GM18909 (cell line): ENCODE results near the gene KCNQ1.

Experiments
- ATAC-seq: cut with Tn5 transposase; IDR thresholded peaks from one replicate; pipeline ENCODE4 v1.9.1; 2021; ENCODE audit warnings: mild to moderate bottlenecking; ENCODE audit not compliant: unreplicated experiment, poor library complexity

Gene KCNQ1

DNA sequence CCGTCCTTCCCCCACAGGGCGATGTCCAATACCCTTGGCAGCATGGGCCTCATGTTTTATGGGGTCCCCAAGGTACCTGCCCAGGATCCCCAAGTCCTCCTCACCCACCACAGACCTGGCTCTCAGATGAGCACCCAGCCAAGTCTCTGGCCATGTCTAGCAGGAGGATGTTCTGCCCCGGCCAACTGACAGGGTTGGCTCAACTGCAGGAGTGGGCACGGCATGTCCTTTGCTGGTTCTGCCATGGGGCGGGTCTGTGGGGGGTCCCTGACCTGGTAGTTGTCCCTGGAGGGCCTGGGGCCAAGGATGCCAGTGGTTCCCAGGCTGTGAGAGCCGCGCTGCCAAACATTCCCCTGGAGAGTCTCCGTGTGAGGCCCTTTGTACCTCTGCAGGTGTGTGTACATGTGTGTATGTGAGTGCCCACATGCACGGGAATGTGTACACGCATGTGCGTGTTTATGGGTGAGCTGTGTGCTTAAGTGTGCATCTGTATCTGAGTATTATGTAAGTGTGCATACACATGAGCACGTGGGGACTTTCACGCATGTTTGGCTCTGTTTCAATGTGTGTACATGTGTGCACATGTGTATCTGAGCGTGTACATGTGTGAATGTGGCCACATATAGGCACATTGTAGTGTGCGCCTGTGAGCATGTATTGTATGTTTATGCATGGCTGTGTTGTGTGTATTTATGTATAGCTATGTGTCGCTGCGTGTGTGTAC, 85.5 kb downstream of the KCNQ1 start:
- no peak for ATAC-seq

DNA sequence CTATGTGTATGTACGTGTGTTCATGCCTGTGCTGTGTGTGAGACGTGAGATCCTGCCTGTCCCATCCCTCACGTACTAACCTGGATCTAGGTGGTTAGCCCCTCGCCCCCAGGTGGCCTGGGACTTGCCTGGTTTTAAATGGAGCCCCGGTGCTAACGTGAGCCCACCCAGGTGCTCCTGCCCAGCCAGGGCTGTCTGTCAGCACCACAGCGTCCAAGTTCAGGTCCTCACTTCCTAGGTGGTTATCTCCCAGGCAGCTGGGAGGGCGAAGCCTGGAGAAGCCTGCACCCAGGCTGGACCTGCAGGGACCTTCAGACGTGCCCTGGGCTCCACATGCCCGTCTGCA, 86.0 kb downstream of the KCNQ1 start:
- no peak for ATAC-seq

- no peak for ATAC-seq
Measured at GRCh38 chr11:2531277-2531986, 86.6 kb downstream of the KCNQ1 start.

- ATAC-seq, result no peak
Measured at GRCh38 chr11:2531987-2532703, 87.3 kb downstream of the KCNQ1 start.

DNA sequence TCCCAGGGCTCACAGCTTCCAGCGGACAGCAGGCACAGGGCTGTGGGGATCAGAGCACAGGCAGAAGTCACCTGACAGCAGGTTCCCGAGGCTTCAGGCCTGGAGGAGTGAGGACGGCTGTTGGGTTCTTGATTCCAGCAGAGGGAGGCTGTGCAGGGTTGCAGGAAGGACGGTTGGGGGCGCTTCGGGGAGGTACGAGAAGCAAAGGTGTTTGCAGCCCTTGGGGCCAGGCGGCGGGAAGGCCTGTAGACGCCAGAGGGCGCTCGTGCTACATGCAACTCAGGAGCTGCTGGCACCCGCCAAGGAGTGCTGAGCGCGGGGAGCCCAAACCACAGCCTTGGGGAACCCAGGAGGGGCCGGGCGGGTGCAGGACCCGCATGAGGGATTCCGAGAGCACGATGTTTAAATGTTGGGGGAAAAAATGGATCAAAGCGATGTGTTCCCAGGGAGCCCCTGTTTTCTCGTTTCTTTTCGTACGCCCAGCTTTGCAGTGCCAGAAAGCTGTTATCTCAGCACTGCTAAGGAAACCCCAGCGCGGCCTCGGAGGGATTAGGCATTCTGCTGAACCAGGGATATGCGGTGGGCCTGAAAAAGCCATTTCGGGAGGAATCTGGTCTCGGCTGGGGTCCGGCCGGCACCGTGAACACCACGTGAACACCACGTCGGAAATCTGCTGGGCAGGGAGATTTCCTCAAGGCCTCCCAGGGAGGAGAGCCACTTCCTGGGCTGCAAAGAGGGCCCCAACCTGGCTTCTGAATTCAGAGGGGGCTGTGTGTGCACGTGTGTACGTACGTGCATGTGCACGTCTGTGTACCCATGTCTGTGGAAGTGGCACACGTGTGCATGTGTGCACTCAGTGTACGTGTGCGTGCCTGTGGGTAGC, 88.1 kb downstream of the KCNQ1 start:
- peak; percentile 52 for ATAC-seq

GRCh38 chr11:2533587-2534133, 88.9 kb downstream of the KCNQ1 start:
- ATAC-seq, result no peak

- no peak for ATAC-seq
Measured at GRCh38 chr11:2534134-2534956, 89.5 kb downstream of the KCNQ1 start.

- no peak for ATAC-seq
Measured at GRCh38 chr11:2534957-2535672, 90.3 kb downstream of the KCNQ1 start.

GRCh38 chr11:2535673-2536439, 91.0 kb downstream of the KCNQ1 start:
- ATAC-seq, result no peak

DNA sequence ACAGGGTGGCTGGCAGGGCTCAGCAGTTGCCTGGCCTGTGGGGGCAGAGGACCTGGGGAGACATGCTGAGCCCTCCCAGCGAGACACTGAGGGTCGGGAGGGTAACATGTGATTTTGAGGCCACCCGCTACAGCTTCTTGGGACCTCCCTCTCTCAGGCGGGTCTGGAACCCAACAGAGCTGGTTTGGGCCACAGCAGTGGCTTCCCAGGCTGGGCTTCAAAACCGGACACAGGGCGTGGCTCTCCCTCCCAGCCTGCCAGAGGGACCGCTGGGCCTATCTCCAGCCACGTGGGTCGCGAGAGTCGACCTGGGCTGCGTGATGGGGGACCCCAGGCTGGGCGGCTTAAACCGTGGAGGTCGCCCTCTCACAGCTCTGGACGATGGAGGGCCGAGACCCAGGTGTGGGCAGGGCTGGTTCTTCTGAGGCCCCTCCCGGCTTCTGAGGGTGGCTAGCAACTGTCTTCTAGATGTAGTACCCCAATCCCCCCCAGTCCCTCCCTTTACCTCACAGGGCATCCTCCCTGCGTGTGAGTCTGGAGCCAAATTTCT, 91.7 kb downstream of the KCNQ1 start:
- no peak for ATAC-seq

DNA sequence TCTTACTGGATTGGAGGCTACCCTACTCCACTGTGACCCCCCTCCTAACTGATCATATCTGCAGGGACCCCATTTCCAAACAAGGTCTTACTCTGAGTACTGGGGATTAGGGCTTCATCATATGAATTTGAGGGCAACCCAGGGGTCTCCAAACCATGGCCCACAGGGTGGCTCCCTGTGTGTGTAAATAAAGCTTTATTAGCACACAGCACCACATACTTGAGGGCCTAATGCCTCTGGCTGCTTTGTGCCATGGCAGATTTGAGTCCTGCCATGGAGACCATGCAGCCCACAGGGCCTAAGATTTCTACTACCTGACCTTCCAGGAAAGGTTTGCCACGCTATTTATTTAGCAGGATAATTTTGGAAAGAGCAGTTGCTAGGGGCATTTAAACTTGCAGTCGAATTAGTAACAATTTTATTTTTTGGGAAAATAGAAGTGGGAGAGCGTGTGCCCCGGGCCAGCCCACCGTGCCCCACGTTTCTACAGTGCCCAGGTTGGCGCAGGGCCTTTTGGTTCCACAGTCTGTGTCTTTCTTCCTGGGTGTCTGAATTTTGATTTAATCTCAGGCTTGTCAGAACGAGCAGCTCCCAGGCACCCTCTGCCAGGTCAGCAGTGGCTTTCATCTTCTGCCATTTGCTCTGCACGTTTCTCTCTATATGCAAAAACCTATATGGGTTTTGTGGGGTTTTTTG, 92.3 kb downstream of the KCNQ1 start:
- ATAC-seq, result no peak

GRCh38 chr11:2537896-2538724, 93.3 kb downstream of the KCNQ1 start:
- no peak for ATAC-seq

DNA sequence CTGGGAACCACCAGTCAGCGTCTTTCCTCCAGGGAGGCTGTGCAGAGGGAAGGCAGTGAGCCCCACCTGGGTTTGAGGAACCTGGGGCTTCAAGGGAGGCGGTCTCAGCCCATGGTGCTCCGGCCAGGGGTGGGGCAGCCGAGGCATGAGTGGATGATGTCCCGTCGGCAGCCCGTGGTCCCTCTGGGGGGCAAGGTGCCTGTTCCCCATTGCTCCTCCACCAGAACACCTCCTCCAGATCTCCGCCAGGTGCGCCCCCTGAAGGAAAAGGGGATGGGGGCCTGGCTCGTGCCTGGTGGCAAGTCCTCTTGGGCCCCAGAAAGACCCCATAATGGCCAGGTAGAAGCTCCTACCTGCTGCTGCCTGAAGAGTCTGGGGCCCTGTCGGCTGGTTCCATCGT, 94.1 kb downstream of the KCNQ1 start:
- ATAC-seq, result no peak

DNA sequence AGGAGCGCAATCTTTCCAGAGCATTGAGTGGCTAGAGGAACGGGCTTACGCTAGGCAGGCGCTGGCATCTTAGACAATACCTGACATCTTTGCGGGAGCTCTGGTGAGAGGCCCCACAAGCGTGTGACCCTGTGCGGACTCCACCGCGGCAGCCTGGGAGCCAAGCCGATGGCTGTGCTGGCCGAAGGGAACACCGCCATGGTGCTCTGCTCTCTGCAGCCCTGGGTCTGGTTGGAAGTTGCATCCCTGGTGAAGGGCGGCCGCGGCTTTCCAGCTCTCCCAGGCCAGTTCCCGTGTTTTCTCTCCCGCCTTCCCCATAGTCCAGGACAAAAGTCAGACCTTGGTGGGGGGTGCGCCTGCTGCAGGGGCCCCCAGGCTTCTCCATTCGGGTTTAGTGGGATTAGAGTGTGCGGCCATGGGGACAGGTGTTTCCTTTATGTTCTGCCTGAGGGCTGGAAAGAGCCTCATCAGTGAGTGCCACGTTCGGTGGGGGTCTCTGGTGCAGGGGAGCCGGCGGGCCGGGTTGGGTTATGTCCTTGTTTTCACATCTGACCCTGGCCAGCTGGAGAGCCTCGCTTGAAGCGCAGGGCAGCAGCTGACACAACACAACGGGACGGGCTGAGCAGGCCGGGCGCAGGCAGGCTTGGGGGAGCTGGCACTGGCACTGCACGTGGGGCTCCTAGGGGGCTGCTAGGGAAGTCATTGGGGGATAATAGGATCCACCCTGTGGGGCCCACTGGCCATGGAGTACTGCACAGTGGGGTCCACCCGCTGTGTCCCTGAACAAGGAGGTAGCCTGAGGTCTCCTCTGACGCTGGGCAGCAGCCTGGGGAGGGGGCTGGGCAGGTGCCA, 94.8 kb downstream of the KCNQ1 start:
- no peak for ATAC-seq

GRCh38 chr11:2540223-2540991, 95.6 kb downstream of the KCNQ1 start:
- no peak for ATAC-seq
